K562 (cell line): ENCODE results near the gene AMPD1. TPM values are rescaled to one million over a fixed set of nuclear protein-coding genes. Genes with fewer than 3 reads are reported as not detected.

ENCODE experiments used
- ATF1 ChIP-seq, 2 experiments: fragments of 450-650 bp in 1 of 2; IDR thresholded peaks; 2 replicates each; pipeline ENCODE4 v1.6.1; 2016; ENCODE audit warnings: missing compliant biosample characterization in 1 of 2, missing genetic modification characterization in 1 of 2
- CBX3 ChIP-seq, 2 experiments: IDR thresholded peaks; 1 replicate in 1 of 2; 2 replicates in 1 of 2; pipeline ENCODE4 v1.6.1; 2012; ENCODE audit warnings: inconsistent platforms in 2 of 2, low read length in 2 of 2, borderline replicate concordance in 1 of 2, control low read depth in 1 of 2
- CTBP1 ChIP-seq: fragments of 450-650 bp; IDR thresholded peaks from 2 replicates; pipeline ENCODE4 v1.6.1; 2016; ENCODE audit warnings: borderline replicate concordance
- HNRNPLL ChIP-seq: fragments of 200-400 bp; formaldehyde crosslinking; IDR thresholded peaks from 2 replicates; pipeline ENCODE4 v1.6.1; 2017; ENCODE audit warnings: low read length, low read depth, mild to moderate bottlenecking; ENCODE audit not compliant: poor library complexity, severe bottlenecking
- LCOR ChIP-seq: sonication (generic); formaldehyde crosslinking; IDR thresholded peaks from 2 replicates; pipeline ENCODE4 v1.8.0; 2022; ENCODE audit warnings: mild to moderate bottlenecking, missing genetic modification reagents
- POLR2G ChIP-seq: fragments of 200-400 bp; formaldehyde crosslinking; IDR thresholded peaks from 2 replicates; pipeline ENCODE4 v1.6.1; 2017; ENCODE audit warnings: low read depth, mild to moderate bottlenecking, antibody characterized with exemption, low read length, moderate library complexity
- PPARD ChIP-seq: fragments of 250-450 bp; sonication (Bioruptor Pico); IDR thresholded peaks from 2 replicates; pipeline ENCODE4 v1.8.0; 2022; ENCODE audit warnings: inconsistent platforms, mild to moderate bottlenecking, moderate library complexity
- SMAD1 ChIP-seq: fragments of 150-350 bp; IDR thresholded peaks from 2 replicates; pipeline ENCODE4 v1.6.1; 2014; ENCODE audit warnings: low read length, low read depth; ENCODE audit not compliant: partially characterized antibody
- SNRNP70 ChIP-seq: fragments of 200-400 bp; formaldehyde crosslinking; optimal IDR thresholded peaks from 2 replicates; pipeline ENCODE3; 2017; ENCODE audit warnings: low read depth, low read length
- SRSF3 ChIP-seq: fragments of 200-400 bp; formaldehyde crosslinking; IDR thresholded peaks from 2 replicates; pipeline ENCODE4 v1.6.1; 2016; ENCODE audit warnings: mild to moderate bottlenecking, low read length, moderate library complexity; ENCODE audit not compliant: insufficient read depth
- STAG1 ChIP-seq: sonication (generic); formaldehyde crosslinking; IDR thresholded peaks from 2 replicates; pipeline ENCODE4 v1.5.0; 2020; ENCODE audit warnings: missing genetic modification reagents, borderline replicate concordance
- TEAD4 ChIP-seq, 2 experiments: sonication (generic) in 1 of 2; formaldehyde crosslinking in 1 of 2; IDR thresholded peaks; 2 replicates each; pipeline versions ENCODE4 v1.6.1 to v1.8.0; 2012 to 2022; ENCODE audit warnings: borderline replicate concordance in 1 of 2, inconsistent platforms in 1 of 2, low read length in 1 of 2, mild to moderate bottlenecking in 1 of 2, missing genetic modification reagents in 1 of 2
- TFAP4 ChIP-seq: sonication (generic); formaldehyde crosslinking; IDR thresholded peaks from 2 replicates; pipeline ENCODE4 v1.8.0; 2022; ENCODE audit warnings: missing genetic modification reagents, mild to moderate bottlenecking, moderate library complexity, borderline replicate concordance
- TRIM24 ChIP-seq, 2 experiments: fragments of 450-650 bp; IDR thresholded peaks; 2 replicates each; pipeline ENCODE4 v1.6.1; 2016
- ZFP30 ChIP-seq: fragments of 250-450 bp; sonication (Bioruptor Pico); IDR thresholded peaks from 2 replicates; pipeline ENCODE4 v1.8.0; 2022; ENCODE audit warnings: moderate library complexity, mild to moderate bottlenecking, inconsistent platforms, borderline replicate concordance
- ZNF224 ChIP-seq: sonication (generic); formaldehyde crosslinking; IDR thresholded peaks from 2 replicates; pipeline ENCODE4 v1.8.0; 2022; ENCODE audit warnings: mild to moderate bottlenecking, missing genetic modification reagents
- polyA plus RNA-seq, 8 experiments: library from polyadenylated mRNA; depleted of rRNA in 4 of 8; stranded (reverse) in 5 of 8; unstranded in 3 of 8; fragments of >200 nt; fragmentation: Nextera tagmentation in 2 of 8; fragmentation: Illumina TruSeq in 1 of 8; extraction: Ambion mirVana in 2 of 8; extraction: Trizol in 1 of 8; gene quantifications; 2 replicates each; pipeline versions ENCODE4 v1.2.1 to v1.2.3, GENCODE V29; 2011 to 2014; ENCODE audit warnings: inconsistent platforms in 1 of 8, missing spikeins in 1 of 8
- total RNA-seq, 7 experiments: library from RNA; depleted of rRNA in 6 of 7; stranded (reverse); fragments of >200 nt in 6 of 7; fragmentation: Illumina TruSeq in 2 of 7; extraction: Trizol in 2 of 7; gene quantifications; 2 replicates each; pipeline versions ENCODE4 v1.2.1 to v1.2.3, GENCODE V29; 2011 to 2021; ENCODE audit warnings: low replicate concordance in 1 of 7
- TF ChIP-seq, protein P1 (sequence below): IDR thresholded peaks from 3 replicates; pipeline ENCODE4 v1.6.1; 2011; ENCODE audit warnings: borderline replicate concordance, mild to moderate bottlenecking; ENCODE audit not compliant: insufficient read length, insufficient read depth
- TF ChIP-seq, protein P2 (sequence below): fragments of 250-450 bp; sonication (Bioruptor Pico); IDR thresholded peaks from 2 replicates; pipeline ENCODE4 v1.8.0; 2022; ENCODE audit warnings: moderate library complexity, mild to moderate bottlenecking, inconsistent platforms
- TF ChIP-seq, protein P3 (sequence below): fragments of 150-350 bp; conservative IDR thresholded peaks from 2 replicates; pipeline ENCODE4 v1.6.1; 2014; ENCODE audit warnings: low read length

Gene AMPD1
- total and polyA plus RNA-seq, 9 of the 15 experiments (the other 6 are each of a cell fraction or from before 2014, with no cell fraction given), result 0.04 to 0.17 TPM; not detected in 7

- TF ChIP-seq, protein P1, sequence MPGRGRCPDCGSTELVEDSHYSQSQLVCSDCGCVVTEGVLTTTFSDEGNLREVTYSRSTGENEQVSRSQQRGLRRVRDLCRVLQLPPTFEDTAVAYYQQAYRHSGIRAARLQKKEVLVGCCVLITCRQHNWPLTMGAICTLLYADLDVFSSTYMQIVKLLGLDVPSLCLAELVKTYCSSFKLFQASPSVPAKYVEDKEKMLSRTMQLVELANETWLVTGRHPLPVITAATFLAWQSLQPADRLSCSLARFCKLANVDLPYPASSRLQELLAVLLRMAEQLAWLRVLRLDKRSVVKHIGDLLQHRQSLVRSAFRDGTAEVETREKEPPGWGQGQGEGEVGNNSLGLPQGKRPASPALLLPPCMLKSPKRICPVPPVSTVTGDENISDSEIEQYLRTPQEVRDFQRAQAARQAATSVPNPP, result no peak
- TF ChIP-seq CBX3 (IDR thresholded peaks at IDR 0.05; ENCODE audit: borderline replicate concordance in 1 of 2, low read length in 2 of 2) (no peak), CTBP1 (no peak), LCOR (CRISPR knock-in tag) (no peak), PPARD (CRISPR knock-in tag) (no peak), ATF1 (CRISPR knock-in tag; IDR thresholded peaks at IDR 0.05) (no peak), ATF1 (tag; IDR thresholded peaks at IDR 0.05) (0 out of 2 replicates have a peak, but pooled peaks have one; percentile 30), HNRNPLL (no peak), TFAP4 (peak; percentile 47; the same call in 1 of the 2 replicates), TEAD4 (IDR thresholded peaks at IDR 0.05; ENCODE audit: low read length) (no peak), TEAD4 (CRISPR knock-in tag; IDR thresholded peaks at IDR 0.05; ENCODE audit: borderline replicate concordance) (no peak), SMAD1 (no peak), SRSF3 (no peak), ZNF224 (CRISPR knock-in tag) (no peak), STAG1 (CRISPR knock-in tag) (no peak), SNRNP70 (no peak), ZFP30 (CRISPR knock-in tag) (no peak), TRIM24 (IDR thresholded peaks at IDR 0.05) (no peak), POLR2G (0 out of 2 replicates have a peak, but pooled peaks have one; percentile 38)
- TF ChIP-seq, protein P2, sequence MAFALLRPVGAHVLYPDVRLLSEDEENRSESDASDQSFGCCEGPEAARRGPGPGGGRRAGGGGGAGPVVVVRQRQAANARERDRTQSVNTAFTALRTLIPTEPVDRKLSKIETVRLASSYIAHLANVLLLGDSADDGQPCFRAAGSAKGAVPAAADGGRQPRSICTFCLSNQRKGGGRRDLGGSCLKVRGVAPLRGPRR (CRISPR knock-in tag), result no peak
- TF ChIP-seq, protein P3, sequence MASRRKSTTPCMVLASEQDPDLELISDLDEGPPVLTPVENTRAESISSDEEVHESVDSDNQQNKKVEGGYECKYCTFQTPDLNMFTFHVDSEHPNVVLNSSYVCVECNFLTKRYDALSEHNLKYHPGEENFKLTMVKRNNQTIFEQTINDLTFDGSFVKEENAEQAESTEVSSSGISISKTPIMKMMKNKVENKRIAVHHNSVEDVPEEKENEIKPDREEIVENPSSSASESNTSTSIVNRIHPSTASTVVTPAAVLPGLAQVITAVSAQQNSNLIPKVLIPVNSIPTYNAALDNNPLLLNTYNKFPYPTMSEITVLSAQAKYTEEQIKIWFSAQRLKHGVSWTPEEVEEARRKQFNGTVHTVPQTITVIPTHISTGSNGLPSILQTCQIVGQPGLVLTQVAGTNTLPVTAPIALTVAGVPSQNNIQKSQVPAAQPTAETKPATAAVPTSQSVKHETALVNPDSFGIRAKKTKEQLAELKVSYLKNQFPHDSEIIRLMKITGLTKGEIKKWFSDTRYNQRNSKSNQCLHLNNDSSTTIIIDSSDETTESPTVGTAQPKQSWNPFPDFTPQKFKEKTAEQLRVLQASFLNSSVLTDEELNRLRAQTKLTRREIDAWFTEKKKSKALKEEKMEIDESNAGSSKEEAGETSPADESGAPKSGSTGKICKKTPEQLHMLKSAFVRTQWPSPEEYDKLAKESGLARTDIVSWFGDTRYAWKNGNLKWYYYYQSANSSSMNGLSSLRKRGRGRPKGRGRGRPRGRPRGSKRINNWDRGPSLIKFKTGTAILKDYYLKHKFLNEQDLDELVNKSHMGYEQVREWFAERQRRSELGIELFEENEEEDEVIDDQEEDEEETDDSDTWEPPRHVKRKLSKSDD, result no peak
Observed at GRCh38 chr1:114670083-114671010, 25.0 kb downstream of the AMPD1 start (continued).
